H9 (cell line): Measurements from ENCODE around the gene STK32C. TPM values are rescaled to one million over a fixed set of nuclear protein-coding genes. Genes with fewer than 3 reads are reported as not detected.

ENCODE experiments used
- DNase-seq: peaks from one replicate; pipeline ENCODE4 v3.0.0-alpha.2; 2017
- H2AFZ ChIP-seq: one replicate; pipeline ENCODE4 v1.6.1; 2013; ENCODE audit warnings: mild to moderate bottlenecking, low read length, control low read depth, moderate library complexity
- H2AK5ac ChIP-seq: 2 replicates; pipeline ENCODE4 v1.6.1; 2013; ENCODE audit warnings: low read length, control low read depth, mixed read lengths; ENCODE audit not compliant: insufficient read length
- H2BK120ac ChIP-seq: one replicate; pipeline ENCODE4 v1.6.1; 2013; ENCODE audit warnings: low read depth, mild to moderate bottlenecking, low read length, control low read depth, inconsistent platforms; ENCODE audit not compliant: poor library complexity, severe bottlenecking
- H2BK12ac ChIP-seq: 2 replicates; pipeline ENCODE4 v1.6.1; 2013; ENCODE audit warnings: low read length, control low read depth, mixed read lengths, low read depth; ENCODE audit not compliant: insufficient read length
- H2BK15ac ChIP-seq: 2 replicates; pipeline ENCODE4 v1.6.1; 2013; ENCODE audit warnings: low read depth, low read length, control low read depth
- H2BK20ac ChIP-seq: one replicate; pipeline ENCODE4 v1.6.1; 2013; ENCODE audit warnings: low read depth, mild to moderate bottlenecking, low read length, control low read depth, inconsistent platforms; ENCODE audit not compliant: poor library complexity, severe bottlenecking
- H2BK5ac ChIP-seq: 2 replicates; pipeline ENCODE4 v1.6.1; 2013; ENCODE audit warnings: low read length, control low read depth, mixed read lengths; ENCODE audit not compliant: insufficient read length
- H3K14ac ChIP-seq: 2 replicates; pipeline ENCODE4 v1.6.1; 2013; ENCODE audit warnings: low read length, control low read depth; ENCODE audit not compliant: insufficient read depth
- H3K18ac ChIP-seq: 2 replicates; pipeline ENCODE4 v1.6.1; 2013; ENCODE audit warnings: low read depth, mild to moderate bottlenecking, mixed read lengths, low read length, control low read depth; ENCODE audit not compliant: insufficient read length
- H3K23ac ChIP-seq: 2 replicates; pipeline ENCODE4 v1.6.1; 2013; ENCODE audit warnings: low read length, control low read depth, mixed read lengths, low read depth; ENCODE audit not compliant: insufficient read length
- H3K23me2 ChIP-seq: 2 replicates; pipeline ENCODE4 v1.6.1; 2013; ENCODE audit warnings: low read depth, mild to moderate bottlenecking, mixed read lengths, low read length, control low read depth; ENCODE audit not compliant: insufficient read length, poor library complexity, severe bottlenecking
- H3K27ac ChIP-seq: 2 replicates; pipeline ENCODE4 v1.5.1; 2013; ENCODE audit warnings: low read length, control low read depth, mixed read lengths, low read depth; ENCODE audit not compliant: insufficient read length
- H3K27me3 ChIP-seq: 2 replicates; pipeline ENCODE4 v1.6.1; 2013; ENCODE audit warnings: low read length, control low read depth, inconsistent platforms; ENCODE audit not compliant: insufficient read depth
- H3K4ac ChIP-seq: 2 replicates; pipeline ENCODE4 v1.6.1; 2013; ENCODE audit warnings: low read depth, mild to moderate bottlenecking, control low read depth, inconsistent platforms, low read length, moderate library complexity
- H3K4me1 ChIP-seq: 2 replicates; pipeline ENCODE4 v1.6.1; 2013; ENCODE audit warnings: low read length, control low read depth, inconsistent platforms; ENCODE audit not compliant: insufficient read depth
- H3K4me2 ChIP-seq: 2 replicates; pipeline ENCODE4 v1.6.1; 2013; ENCODE audit warnings: low read length, control low read depth, mixed read lengths; ENCODE audit not compliant: insufficient read length, insufficient read depth
- H3K56ac ChIP-seq: 2 replicates; pipeline ENCODE4 v1.6.1; 2013; ENCODE audit warnings: low read depth, mild to moderate bottlenecking, mixed read lengths, low read length, control low read depth; ENCODE audit not compliant: insufficient read length
- H3K79me1 ChIP-seq: 2 replicates; pipeline ENCODE4 v1.6.1; 2013; ENCODE audit warnings: low read depth, mild to moderate bottlenecking, moderate library complexity, low read length, control low read depth, inconsistent platforms; ENCODE audit not compliant: insufficient read depth, poor library complexity, severe bottlenecking
- H3K79me2 ChIP-seq: 2 replicates; pipeline ENCODE4 v1.6.1; 2013; ENCODE audit warnings: low read length, control low read depth, inconsistent platforms; ENCODE audit not compliant: insufficient read depth
- H3K9ac ChIP-seq: 2 replicates; pipeline ENCODE4 v1.6.1; 2013; ENCODE audit warnings: low read length, control low read depth, mixed read lengths; ENCODE audit not compliant: insufficient read length; ENCODE audit errors: extremely low read depth
- H3K9me3 ChIP-seq: one replicate; pipeline ENCODE4 v1.6.1; 2013; ENCODE audit warnings: low read depth, low read length, inconsistent platforms; ENCODE audit not compliant: control insufficient read depth
- H3T11ph ChIP-seq: one replicate; pipeline ENCODE4 v1.6.1; 2013; ENCODE audit warnings: mild to moderate bottlenecking, low read length, control low read depth, inconsistent platforms
- H4K20me1 ChIP-seq: one replicate; pipeline ENCODE4 v1.6.1; 2013; ENCODE audit not compliant: control insufficient read depth, insufficient read length, insufficient read depth
- H4K5ac ChIP-seq: 2 replicates; pipeline ENCODE4 v1.6.1; 2013; ENCODE audit warnings: low read depth, mild to moderate bottlenecking, mixed read lengths, low read length, control low read depth; ENCODE audit not compliant: insufficient read length
- H4K8ac ChIP-seq: replicated peaks from 2 replicates; pipeline ENCODE4 v1.6.1; 2013; ENCODE audit warnings: low read length, control low read depth, mixed read lengths, low read depth; ENCODE audit not compliant: insufficient read length
- H4K91ac ChIP-seq: 2 replicates; pipeline ENCODE4 v1.6.1; 2013; ENCODE audit warnings: low read depth, mild to moderate bottlenecking, moderate library complexity, mixed read lengths, low read length, control low read depth; ENCODE audit not compliant: insufficient read length
- H3K27ac Mint-ChIP-seq, 3 experiments: 2 replicates in 2 of 3; 3 replicates in 1 of 3; pipeline ENCODE4 v1.8.0; 2020 to 2021; ENCODE audit warnings: mixed read lengths in 3 of 3, mild to moderate bottlenecking in 1 of 3, moderate library complexity in 1 of 3
- H3K27me3 Mint-ChIP-seq: 2 replicates; pipeline ENCODE4 v1.8.0; 2021; ENCODE audit warnings: low read depth, mild to moderate bottlenecking, moderate library complexity, mixed read lengths
- H3K36me3 Mint-ChIP-seq, 3 experiments: 2 replicates in 2 of 3; 3 replicates in 1 of 3; pipeline ENCODE4 v1.8.0; 2020 to 2021; ENCODE audit warnings: low read depth in 3 of 3, mixed read lengths in 3 of 3; ENCODE audit not compliant: insufficient read depth in 1 of 3
- H3K4me1 Mint-ChIP-seq, 2 experiments: 2 replicates each; pipeline ENCODE4 v1.8.0; 2020; ENCODE audit warnings: mixed read lengths in 2 of 2
- H3K4me3 Mint-ChIP-seq, 2 experiments: 2 replicates in 1 of 2; 3 replicates in 1 of 2; pipeline ENCODE4 v1.8.0; 2020 to 2021; ENCODE audit warnings: mild to moderate bottlenecking in 2 of 2, mixed read lengths in 2 of 2, moderate library complexity in 1 of 2
- H3K9me3 Mint-ChIP-seq, 2 experiments: 2 replicates in 1 of 2; 3 replicates in 1 of 2; pipeline ENCODE4 v1.8.0; 2020; ENCODE audit warnings: mild to moderate bottlenecking in 2 of 2, mixed read lengths in 2 of 2, moderate library complexity in 1 of 2
- CTCF ChIP-seq: fragments of 200-600 bp; sonication (generic); conservative IDR thresholded peaks from 3 replicates; pipeline ENCODE4 v1.8.0; 2021; ENCODE audit warnings: antibody characterized with exemption, mild to moderate bottlenecking
- WGBS: extraction: QIAGEN DNeasy Blood & Tissue Kit; methylation state at CpG from one replicate; pipeline ENCODE4 v1.1.7; 2013; ENCODE audit warnings: missing lambda C conversion rate, low lambda C conversion rate, mixed read lengths; ENCODE audit not compliant: insufficient read length; ENCODE audit errors: extremely low coverage; 5-methylcytosine and 5-hydroxymethylcytosine counted together
- total RNA-seq: library from RNA; stranded (reverse); gene quantifications from 2 replicates; pipeline ENCODE4 v1.2.1, GENCODE V29; 2021

STK32C gene
- total RNA-seq, 1 experiment from 2014 or later = 11.3 TPM

- Histone ChIP-seq H3K79me1 (no peaks in the 10 kb centered on the region), H4K20me1 (no peaks in the 10 kb centered on the region), H3K27me3 (no peaks in the 10 kb centered on the region), H3T11ph (no peak overlapping the region), H2AK5ac (no peak overlapping the region), H2BK15ac (no peak overlapping the region), H3K9me3 (no peaks in the 10 kb centered on the region), H3K4me2 (peak overlapping the region; percentile 58), H2BK5ac (no peak overlapping the region), H2BK12ac (no peak overlapping the region), H3K27ac (no peak overlapping the region), H3K23me2 (peaks cover 4% of the 10 kb centered on the region), H3K9ac (no peak overlapping the region), H3K23ac (no peak overlapping the region), H3K18ac (no peak overlapping the region), H3K4me1 (no peaks in the 10 kb centered on the region), H3K79me2 (no peaks in the 10 kb centered on the region), H3K4ac (no peak overlapping the region), H4K8ac (no peak overlapping the region), H4K91ac (no peak overlapping the region), H2BK20ac (no peak overlapping the region), H2BK120ac (no peak overlapping the region), H3K14ac (peak overlapping the region; percentile 12; the same call in 1 of the 2 replicates), H3K56ac (no peak overlapping the region), H2AFZ (no peak overlapping the region), H4K5ac (no peak overlapping the region)
- H3K4me3 Mint-ChIP-seq = peak overlapping the region; percentile 68 to 76
- H3K36me3 Mint-ChIP-seq = no peaks in the 10 kb centered on the region
- H3K4me1 Mint-ChIP-seq = peaks cover 7 to 18% of the 10 kb centered on the region in 2 experiments
- DNase-seq = peak; percentile 79
- no peak overlapping the region; a peak in 1 of 7 replicates for H3K27ac Mint-ChIP-seq
- no CpG with 5 or more reads among the region's 38 CpGs for WGBS
- TF ChIP-seq CTCF = no peak
- H3K9me3 Mint-ChIP-seq = no peaks in the 10 kb centered on the region
- peaks cover 3% of the 10 kb centered on the region for H3K27me3 Mint-ChIP-seq
These were observed 59.1 kb downstream of the STK32C start for GRCh38 chr10:132248455-132249225.
